HepG2 (cell line): ENCODE measurements around the gene ZFP36L2. TPM values are rescaled to one million over a fixed set of nuclear protein-coding genes. Genes with fewer than 3 reads are reported as not detected.

Source experiments
- ARID3A ChIP-seq: IDR thresholded peaks from 2 replicates; pipeline ENCODE4 v1.6.1; 2012; ENCODE audit warnings: low read depth, low read length, improper control_type of control experiment
- ATM ChIP-seq: fragments of 450-650 bp; IDR thresholded peaks from 2 replicates; pipeline ENCODE4 v1.7.1; 2017; ENCODE audit warnings: mild to moderate bottlenecking, borderline replicate concordance
- CC2D1A ChIP-seq: sonication (generic); formaldehyde crosslinking; IDR thresholded peaks from 2 replicates; pipeline ENCODE4 v1.8.1; 2023; ENCODE audit warnings: mild to moderate bottlenecking, missing genetic modification reagents
- CENPBD1 ChIP-seq: sonication (generic); formaldehyde crosslinking; IDR thresholded peaks from 2 replicates; pipeline ENCODE4 v1.8.0; 2022; ENCODE audit warnings: missing genetic modification reagents, low read depth, mild to moderate bottlenecking, borderline replicate concordance
- CSRNP1 ChIP-seq: sonication (generic); formaldehyde crosslinking; IDR thresholded peaks from 2 replicates; pipeline ENCODE4 v1.8.1; 2023; ENCODE audit warnings: mild to moderate bottlenecking, missing genetic modification reagents
- DMTF1 ChIP-seq: sonication (generic); formaldehyde crosslinking; IDR thresholded peaks from 2 replicates; pipeline ENCODE4 v1.4.0; 2020; ENCODE audit warnings: mild to moderate bottlenecking, missing genetic modification reagents
- GPBP1L1 ChIP-seq: sonication (generic); formaldehyde crosslinking; IDR thresholded peaks from 2 replicates; pipeline ENCODE4 v1.5.0; 2020; ENCODE audit warnings: mild to moderate bottlenecking, missing genetic modification reagents
- HES4 ChIP-seq: sonication (generic); formaldehyde crosslinking; IDR thresholded peaks from 2 replicates; pipeline ENCODE4 v1.9.0; 2021; ENCODE audit warnings: mild to moderate bottlenecking, missing genetic modification reagents, borderline replicate concordance
- HNF1B ChIP-seq: sonication (generic); formaldehyde crosslinking; IDR thresholded peaks from 2 replicates; pipeline ENCODE4 v1.5.1; 2020; ENCODE audit warnings: mild to moderate bottlenecking, moderate library complexity, missing genetic modification reagents
- MAX ChIP-seq: IDR thresholded peaks from 2 replicates; pipeline ENCODE4 v1.6.1; 2012; ENCODE audit warnings: inconsistent platforms
- SALL2 ChIP-seq: sonication (generic); formaldehyde crosslinking; IDR thresholded peaks from 2 replicates; pipeline ENCODE4 v1.8.1; 2023; ENCODE audit warnings: mild to moderate bottlenecking, missing genetic modification reagents, inconsistent platforms
- TEF ChIP-seq: sonication (generic); formaldehyde crosslinking; IDR thresholded peaks from 2 replicates; pipeline ENCODE4 v1.5.0; 2020; ENCODE audit warnings: missing genetic modification reagents
- ZBTB14 ChIP-seq: sonication (generic); formaldehyde crosslinking; IDR thresholded peaks from 2 replicates; pipeline ENCODE4 v1.4.0; 2020; ENCODE audit warnings: missing genetic modification reagents
- ZIK1 ChIP-seq: sonication (generic); formaldehyde crosslinking; IDR thresholded peaks from 2 replicates; pipeline ENCODE4 v1.5.0; 2020; ENCODE audit warnings: mild to moderate bottlenecking, low read depth, missing genetic modification reagents, borderline replicate concordance
- ZNF10 ChIP-seq: sonication (generic); formaldehyde crosslinking; IDR thresholded peaks from 2 replicates; pipeline ENCODE4 v1.4.0; 2020; ENCODE audit warnings: mild to moderate bottlenecking, low read depth, missing genetic modification reagents, borderline replicate concordance
- ZNF720 ChIP-seq: sonication (generic); formaldehyde crosslinking; IDR thresholded peaks from 2 replicates; pipeline ENCODE4 v1.4.0; 2020; ENCODE audit warnings: missing genetic modification reagents
- polyA plus RNA-seq, 8 experiments: library from polyadenylated mRNA; depleted of rRNA in 3 of 8; stranded (reverse) in 7 of 8; unstranded in 1 of 8; fragments of >200 nt; fragmentation: Illumina TruSeq in 4 of 8; extraction: Trizol in 4 of 8; gene quantifications; 2 replicates each; pipeline versions ENCODE4 v1.2.1 to v1.2.3, GENCODE V29; 2011 to 2016; ENCODE audit warnings: low read depth in 4 of 8, missing spikeins in 1 of 8, mixed read lengths in 1 of 8; ENCODE audit not compliant: insufficient read depth in 1 of 8
- total RNA-seq, 5 experiments: library from RNA; depleted of rRNA; stranded (reverse); fragments of >200 nt; fragmentation: Illumina TruSeq; extraction: Trizol; gene quantifications; 2 replicates each; pipeline ENCODE4 v1.2.3, GENCODE V29; 2016; ENCODE audit warnings: low read depth in 1 of 5

ZFP36L2 gene
- total and polyA plus RNA-seq, 2 of the 13 experiments (the other 11 are each of a cell fraction or from before 2014, with no cell fraction given), result 11.2 to 21.8 TPM

- TF ChIP-seq ZNF10 (CRISPR knock-in tag), result no peak
- no peak for TF ChIP-seq CC2D1A (CRISPR knock-in tag)
- TF ChIP-seq ZIK1 (CRISPR knock-in tag), result 0 out of 2 replicates have a peak, but pooled peaks have one; percentile 62
- TF ChIP-seq CSRNP1 (CRISPR knock-in tag), result peak; percentile 60; the same call in 1 of the 2 replicates
- TF ChIP-seq GPBP1L1 (CRISPR knock-in tag), result no peak
- TF ChIP-seq CENPBD1 (CRISPR knock-in tag), result no peak
- no peak for TF ChIP-seq ATM
- no peak for TF ChIP-seq ZNF720
- TF ChIP-seq HNF1B (CRISPR knock-in tag), result no peak
- TF ChIP-seq ARID3A, result no peak
- no peak for TF ChIP-seq SALL2 (CRISPR knock-in tag)
- TF ChIP-seq TEF (CRISPR knock-in tag), result no peak
- peak; percentile 40; the same call in 1 of the 2 replicates for TF ChIP-seq MAX
- no peak for TF ChIP-seq ZBTB14 (CRISPR knock-in tag)
- 0 out of 2 replicates have a peak, but pooled peaks have one; percentile 26 for TF ChIP-seq HES4
- no peak for TF ChIP-seq DMTF1
Observed at GRCh38 chr2:43190311-43191052, 35.9 kb downstream of the ZFP36L2 start (continued).
